ENCODE results near the gene AKAP13.
"Not testable (repeated sequence)": the region's sequence is repeated elsewhere in the genome, so short reads cannot be mapped to it uniquely, and the experiment has no call there.

AKAP13 gene

DNA sequence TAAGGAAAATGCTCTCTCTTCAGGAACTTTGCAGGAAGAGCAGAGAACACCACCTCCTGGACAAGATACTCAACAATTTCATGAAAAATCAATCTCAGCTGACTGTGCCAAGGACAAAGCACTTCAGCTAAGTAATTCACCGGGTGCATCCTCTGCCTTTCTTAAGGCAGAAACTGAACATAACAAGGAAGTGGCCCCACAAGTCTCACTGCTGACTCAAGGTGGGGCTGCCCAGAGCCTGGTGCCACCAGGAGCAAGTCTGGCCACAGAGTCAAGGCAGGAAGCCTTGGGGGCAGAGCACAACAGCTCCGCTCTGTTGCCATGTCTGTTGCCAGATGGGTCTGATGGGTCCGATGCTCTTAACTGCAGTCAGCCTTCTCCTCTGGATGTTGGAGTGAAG lies 200.5 kb downstream of the AKAP13 start:
- DNase-seq: no peak

- no peak for DNase-seq
Observed at GRCh38 chr15:85581495-85581894, 201.1 kb downstream of the AKAP13 start.

GRCh38 chr15:85582131-85583079 lies 202.0 kb downstream of the AKAP13 start:
- DNase-seq: peak; percentile 49

DNA sequence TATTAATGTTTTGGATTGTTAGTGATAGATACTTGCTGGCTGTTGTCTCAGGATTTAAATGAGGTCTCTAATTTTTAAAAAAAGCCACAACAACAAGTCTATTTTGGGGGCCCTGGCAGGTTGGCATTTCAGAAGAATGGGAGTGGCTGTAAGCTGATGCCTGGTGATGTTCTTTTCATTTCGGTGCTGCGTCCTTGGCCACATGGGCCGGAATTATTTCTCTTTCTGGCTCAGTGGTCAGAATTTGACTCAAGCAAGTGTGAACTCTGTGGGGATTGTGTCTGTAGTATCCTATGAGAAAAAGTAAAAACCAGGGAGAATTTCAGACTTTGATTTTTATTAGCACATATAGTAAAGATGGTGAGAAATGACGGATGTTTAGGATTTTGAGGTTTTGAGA lies 203.0 kb downstream of the AKAP13 start:
- no peak for DNase-seq

DNA sequence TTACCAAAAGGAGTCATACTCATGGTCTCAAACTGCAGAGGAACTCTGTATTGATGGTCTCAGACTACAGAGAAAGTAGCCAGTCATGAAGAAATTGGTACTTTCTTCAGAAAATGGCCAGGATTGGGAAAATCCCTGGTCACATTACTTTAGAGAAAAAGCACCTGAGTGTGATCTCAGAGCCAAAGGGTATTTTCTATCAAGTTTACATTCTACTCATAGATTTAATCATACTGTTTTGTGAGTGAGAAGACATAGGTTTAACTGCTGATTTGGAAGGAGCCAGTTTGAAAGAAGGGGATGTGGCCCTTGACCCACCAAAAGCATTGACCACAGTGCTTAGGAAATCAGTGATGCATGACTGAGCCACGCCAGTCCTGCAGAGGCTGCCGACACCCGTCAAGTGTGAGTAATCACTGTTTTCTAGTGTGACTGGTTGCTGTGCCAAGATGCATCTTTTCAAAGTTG lies 203.6 kb downstream of the AKAP13 start:
- DNase-seq: no peak

DNA sequence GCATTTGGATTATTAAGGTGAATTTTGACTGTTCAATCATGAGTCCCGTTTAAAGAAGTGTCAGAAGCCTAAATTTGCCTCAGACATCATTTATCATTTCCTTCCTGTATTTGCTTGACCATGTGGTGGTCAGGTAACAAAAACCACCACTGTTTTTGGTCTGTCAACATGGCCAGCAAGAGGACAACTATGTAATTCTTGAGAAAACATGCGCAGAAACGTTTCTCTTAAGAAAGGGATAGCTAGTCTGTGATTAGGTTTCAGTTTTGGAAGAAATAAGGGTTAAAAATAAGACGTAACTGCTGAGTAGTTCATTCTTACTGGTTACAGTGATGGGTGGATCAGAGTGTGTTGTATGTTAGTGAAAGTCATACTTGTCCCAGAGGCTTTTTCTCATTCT lies 204.5 kb downstream of the AKAP13 start:
- no peak for DNase-seq

GRCh38 chr15:85586196-85586595 lies 205.8 kb downstream of the AKAP13 start:
- DNase-seq: not testable (repeated sequence)

- no peak for DNase-seq
Observed at GRCh38 chr15:85587707-85588411, 207.5 kb downstream of the AKAP13 start.

DNA sequence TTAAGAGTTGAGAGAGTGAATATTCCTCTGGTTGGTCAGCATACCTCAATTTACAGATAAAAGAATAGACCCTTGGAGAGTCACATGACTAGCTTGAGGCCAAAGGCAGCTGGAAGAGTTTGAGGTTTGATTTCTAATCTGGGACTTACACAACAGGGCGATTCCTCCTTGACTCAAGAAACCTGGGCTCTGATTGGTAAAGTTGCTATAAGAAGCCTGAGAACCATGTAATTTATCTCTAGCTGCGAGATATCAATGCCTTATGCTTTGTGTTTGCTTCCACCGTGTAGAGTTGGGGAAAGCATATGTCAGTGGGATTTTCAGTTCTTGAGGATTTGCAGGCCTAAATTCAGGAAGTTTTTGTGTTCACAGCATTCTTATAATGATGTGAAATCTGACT lies 208.3 kb downstream of the AKAP13 start:
- DNase-seq: no peak

DNA sequence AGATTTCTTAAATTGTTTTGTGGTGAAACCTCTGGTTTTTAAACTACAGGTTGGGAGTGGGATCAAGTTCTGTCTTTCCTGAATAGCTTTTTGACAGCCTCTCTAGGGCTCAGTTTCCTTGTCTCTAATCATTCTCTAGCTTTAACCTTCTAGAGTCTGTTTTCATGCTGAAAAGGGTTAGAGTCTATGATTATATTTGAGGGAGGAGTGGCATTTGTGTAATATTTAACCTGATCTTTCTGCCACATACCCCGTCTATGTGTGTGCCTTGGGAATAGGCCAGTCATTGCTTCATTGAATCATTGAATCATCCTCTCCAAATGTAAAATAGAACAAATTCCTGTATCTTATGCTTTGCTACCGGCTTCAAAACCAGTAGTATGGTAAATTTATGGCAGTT lies 209.4 kb downstream of the AKAP13 start:
- no peak for DNase-seq

GRCh38 chr15:85591622-85592021 lies 211.2 kb downstream of the AKAP13 start:
- DNase-seq: no peak

DNA sequence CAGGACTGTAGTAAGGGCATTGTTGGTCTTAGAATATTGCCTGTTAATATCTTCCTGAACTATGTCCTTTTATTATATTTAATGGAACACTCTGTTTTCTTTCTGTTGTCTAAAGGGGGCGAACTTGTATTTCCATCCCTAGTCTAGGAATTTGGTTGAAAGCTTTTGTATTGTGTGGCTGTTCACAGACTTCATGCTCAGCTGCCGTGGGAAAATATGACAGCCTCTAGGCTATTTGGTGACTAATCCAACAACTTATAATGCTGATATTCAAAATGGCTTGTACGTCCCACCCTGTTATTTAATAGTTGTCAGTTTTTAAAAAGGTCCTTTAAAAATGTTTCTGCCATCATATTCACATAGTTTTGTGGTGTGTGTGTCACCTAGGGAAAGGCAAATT lies 211.7 kb downstream of the AKAP13 start:
- DNase-seq: no peak

DNA sequence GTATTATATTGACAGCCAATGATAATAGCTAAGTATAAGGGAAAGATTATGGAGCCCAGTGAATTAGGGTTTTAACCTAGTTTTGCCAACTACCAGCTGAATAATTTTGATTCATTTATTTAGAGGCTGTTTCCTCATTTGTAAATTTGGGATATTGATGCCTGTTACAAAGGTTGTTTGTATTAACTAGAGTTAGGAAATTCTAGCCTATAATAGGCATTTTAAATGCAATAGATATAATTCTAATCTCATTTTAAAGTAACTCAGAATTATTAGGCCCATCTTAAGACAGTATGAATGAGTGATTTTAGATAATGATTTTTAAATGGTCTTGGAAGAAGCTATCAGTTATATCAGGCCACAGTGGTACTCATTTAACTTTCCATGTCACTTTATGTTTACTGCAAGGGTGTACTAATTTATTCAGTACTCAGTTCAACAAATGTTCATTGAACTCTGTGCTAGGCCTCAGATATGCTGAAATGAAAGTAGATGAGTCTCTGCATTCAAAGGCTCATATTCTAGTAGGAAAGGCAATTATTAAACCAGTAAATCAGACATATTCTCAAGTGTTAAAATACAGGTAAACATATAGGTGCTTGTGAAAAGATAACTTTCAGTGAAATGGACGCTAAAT lies 213.5 kb downstream of the AKAP13 start:
- DNase-seq: no peak

DNA sequence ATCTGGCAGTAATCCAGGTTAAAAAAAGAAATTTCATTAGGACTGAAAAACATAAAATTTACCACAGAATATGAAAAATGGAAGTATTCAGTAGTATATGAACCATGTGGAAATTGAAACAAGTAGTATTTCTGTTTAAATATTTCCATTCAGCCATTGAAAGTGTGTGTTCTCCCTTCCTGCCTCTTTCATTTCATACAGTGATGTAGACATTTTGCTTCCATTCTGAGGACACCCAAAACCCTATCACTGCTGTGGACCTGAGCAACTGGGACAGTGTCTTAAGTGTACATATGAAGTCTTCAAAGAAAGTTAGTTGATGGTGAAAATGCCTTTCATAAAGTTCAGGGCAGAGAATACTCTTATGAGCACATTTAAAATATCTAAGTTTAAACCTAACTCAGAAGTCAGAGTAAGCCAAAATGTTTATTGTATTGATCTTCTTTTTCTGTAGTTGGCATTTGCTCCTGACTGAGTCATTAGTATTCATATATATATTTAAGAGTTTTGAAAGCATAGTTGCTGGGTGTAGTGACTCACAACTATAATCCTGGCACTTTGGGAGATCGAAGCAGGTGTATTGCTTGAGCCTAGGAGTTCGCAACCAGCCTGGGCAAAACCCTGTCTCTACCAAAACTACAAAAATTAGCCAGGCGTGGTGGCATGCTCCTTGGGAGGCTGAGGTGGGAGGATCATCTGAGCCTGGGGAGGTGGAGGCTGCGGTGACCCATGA lies 215.6 kb downstream of the AKAP13 start:
- DNase-seq: no peak

DNA sequence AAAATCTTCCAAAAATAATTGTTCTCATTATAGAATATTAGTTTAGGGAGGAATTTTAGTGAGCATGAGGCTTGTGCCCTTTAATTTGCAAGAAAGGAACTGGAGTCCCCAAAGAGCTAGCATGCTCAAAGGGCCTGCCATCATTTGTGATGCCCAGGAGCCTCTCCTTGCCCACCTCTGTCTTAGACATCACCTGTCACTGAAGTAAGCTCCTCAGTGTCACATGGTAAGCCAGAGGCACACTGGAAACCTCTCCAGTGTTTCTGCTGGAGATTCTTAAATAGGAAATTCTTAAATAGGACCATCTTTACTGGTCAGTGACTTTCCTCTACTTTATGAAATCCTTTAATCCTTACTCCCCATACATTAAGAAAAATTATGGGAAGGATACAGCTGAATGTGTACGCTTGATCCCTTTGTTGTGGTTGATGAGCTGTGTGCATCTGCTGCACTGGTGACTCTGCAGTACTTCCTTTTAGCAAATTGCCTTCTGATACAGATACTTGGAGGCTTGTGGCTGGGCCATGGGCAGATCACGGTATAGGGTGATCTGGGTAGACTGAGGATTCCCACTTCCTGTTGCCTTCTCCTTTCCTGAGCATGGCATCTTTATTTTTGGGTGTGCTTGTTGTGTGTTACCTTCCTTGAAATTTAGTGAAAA lies 216.9 kb downstream of the AKAP13 start:
- DNase-seq: no peak

DNA sequence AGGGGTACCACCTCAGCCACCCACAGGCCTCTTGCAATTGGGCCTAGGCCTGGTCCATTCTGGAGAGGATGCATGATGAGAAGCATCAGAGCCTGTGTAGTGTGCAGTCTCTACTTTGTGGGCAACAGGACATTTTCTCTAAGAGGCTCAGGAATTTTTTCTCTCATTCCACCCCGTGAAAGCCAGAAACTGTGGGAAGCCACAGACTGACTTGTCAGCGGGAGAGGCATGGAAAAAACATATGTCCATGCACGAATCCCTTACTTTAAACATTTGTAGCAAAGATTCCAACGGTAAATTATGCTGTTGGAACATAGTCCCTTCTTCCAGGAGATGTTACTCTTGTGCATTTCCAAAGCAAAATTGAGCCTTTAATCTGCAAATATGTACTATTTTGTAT lies 217.8 kb downstream of the AKAP13 start:
- no peak for DNase-seq

GRCh38 chr15:85598718-85599398 lies 218.5 kb downstream of the AKAP13 start:
- DNase-seq: no peak

DNA sequence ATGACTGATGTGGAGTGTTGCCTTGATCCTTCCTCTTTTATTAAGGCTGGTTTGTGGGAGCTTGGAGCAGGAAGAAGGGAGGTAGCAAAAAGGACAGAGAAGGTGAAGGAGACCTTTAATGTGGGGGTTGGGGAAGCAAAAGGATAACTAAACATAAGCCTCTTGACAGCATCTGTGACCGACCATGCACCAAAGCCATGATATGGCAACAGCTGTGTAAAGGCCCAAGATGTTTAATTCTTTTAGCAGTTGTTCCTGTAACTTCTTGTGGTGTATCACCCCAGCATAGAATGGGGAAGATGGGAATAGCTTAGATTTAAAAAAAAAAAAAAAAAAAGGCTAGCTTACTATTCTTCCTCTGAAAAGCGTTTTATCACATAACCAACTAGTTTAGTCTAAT lies 219.6 kb downstream of the AKAP13 start:
- DNase-seq: no peak

DNA sequence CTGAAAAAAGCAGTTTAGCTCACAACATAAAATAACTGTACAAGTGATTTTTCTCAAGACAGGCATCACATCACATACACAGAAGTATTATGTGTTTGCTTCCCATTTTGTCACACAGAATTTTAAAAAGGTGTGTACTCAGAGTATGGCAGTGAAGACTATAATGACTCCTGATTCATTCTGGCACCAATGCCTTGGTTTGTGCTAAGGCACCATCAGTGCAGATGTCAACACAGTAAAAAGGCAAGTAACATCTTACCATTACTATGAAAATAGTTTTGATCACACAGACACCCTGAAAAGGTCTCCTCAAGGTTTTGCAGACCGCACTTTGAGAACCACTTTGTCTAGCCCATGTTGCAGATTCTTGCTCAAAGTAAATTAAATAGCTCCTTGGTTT lies 222.8 kb downstream of the AKAP13 start:
- DNase-seq: no peak

DNA sequence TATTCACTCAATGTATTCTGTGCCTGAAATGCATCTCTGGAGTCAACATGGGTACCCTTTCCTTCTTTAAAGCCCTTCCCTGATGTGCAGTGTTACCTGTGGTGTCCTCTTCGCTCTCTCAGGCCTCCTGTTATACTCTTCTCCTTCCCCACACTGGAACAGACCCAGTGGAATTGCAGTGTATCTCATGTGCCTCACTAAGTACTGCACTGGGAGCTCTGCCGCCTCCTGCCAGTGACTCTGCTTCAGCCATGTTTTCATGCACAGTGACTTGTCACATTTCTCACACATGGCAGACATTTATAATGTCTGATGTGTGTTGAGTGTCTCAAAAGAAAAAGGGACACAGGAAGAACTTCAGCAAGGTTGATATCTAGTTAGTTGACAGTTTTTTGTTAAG lies 223.3 kb downstream of the AKAP13 start:
- no peak for DNase-seq

DNA sequence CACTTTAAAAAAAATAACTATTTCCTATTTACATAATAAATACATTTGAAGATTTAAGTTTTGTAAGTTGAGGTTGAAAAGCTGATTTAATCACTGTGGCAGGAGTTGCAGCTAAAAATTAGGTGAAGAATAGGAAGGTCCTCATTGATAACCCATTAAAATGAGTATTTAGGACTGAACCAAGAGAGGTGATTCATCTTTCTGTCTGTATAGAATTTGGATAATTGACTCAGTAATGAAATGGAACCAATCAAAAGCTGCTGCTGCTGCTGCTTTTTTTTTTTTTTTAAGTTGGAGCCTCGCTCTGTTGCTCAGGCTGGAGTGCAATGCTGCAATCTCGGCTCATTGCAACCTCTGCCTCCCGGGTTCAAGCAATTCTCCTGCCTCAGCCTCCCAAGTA lies 223.8 kb downstream of the AKAP13 start:
- DNase-seq: no peak

DNA sequence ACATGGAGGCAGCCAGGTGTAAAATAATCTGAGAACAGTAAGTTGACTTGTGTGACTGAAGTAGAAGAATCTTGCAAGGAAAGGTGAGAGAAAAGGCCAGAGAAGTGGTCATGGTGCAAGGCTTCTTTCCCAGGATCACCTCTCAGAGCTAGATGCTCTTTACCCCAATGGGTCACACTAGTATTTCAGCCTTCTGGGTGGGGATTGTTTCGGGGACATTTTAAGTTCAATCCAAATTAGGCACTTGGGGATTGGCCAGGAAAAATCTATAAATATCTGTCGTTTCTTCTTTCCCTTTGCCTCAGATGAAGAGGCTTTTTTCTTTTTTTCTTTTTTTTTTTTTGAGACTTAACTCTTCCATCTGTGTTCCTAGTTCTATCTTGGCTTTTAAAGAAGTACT lies 226.3 kb downstream of the AKAP13 start:
- no peak for DNase-seq
